ENCODE data around the gene PLAAT5. TPM values are rescaled to one million over a fixed set of nuclear protein-coding genes. Genes with fewer than 3 reads are reported as not detected.

PLAAT5 gene
- total and polyA plus RNA-seq, 2 of the 13 experiments (the other 11 are each of a cell fraction or from before 2014, with no cell fraction given), result not detected

- Histone ChIP-seq H3K4me3 (replicated peaks in 1 of 3; ENCODE audit: insufficient read depth in 1 of 3, low read depth in 2 of 3, low read length in 3 of 3) (no peak overlapping the region), H3K79me2 (ENCODE audit: insufficient read depth, low read length) (no peaks in the 10 kb centered on the region), H3K36me3 (replicated peaks in 1 of 2; ENCODE audit: control insufficient read depth in 1 of 2, insufficient read depth in 2 of 2, low read length in 2 of 2) (no peaks in the 10 kb centered on the region), H3K4me2 (ENCODE audit: low read depth, low read length) (no peak overlapping the region), H3K4me1 (ENCODE audit: insufficient read depth, low read length) (no peaks in the 10 kb centered on the region), H4K20me1 (ENCODE audit: insufficient read depth, low read length) (no peaks in the 10 kb centered on the region), H3K9ac (ENCODE audit: insufficient read depth, low read depth, low read length) (no peak overlapping the region), H3K27me3 (ENCODE audit: control insufficient read depth in 1 of 2, insufficient read depth in 2 of 2, low read length in 2 of 2) (0 out of 5 replicates have a peak, but pooled peaks cover 1 to 4% of the 10 kb centered on the region in 2 experiments), H3K9me3 (ENCODE audit: low read length) (no peaks in the 10 kb centered on the region), H2AFZ (ENCODE audit: low read length) (no peak overlapping the region), H3K27ac (ENCODE audit: extremely low read length, insufficient read depth, low read length) (no peak overlapping the region)
- in situ Hi-C loops (cut with HindIII; ENCODE audit: extremely low pct_ligation_motif_present, low pct_unique_long_range_greater_than_20kb), result no loop called here
- no peak for FAIRE-seq
- no TSS peak for BruUV-seq (replicated peaks)
- intact Hi-C loops (cut with micrococcal nuclease; ENCODE audit: unreplicated experiment), result no loop called here
- ChIA-PET CTCF (ENCODE audit: low intra/inter-chr PET ratio, low total read pairs) (no interaction called here), POLR2A (no interaction called here)
- TF ChIP-seq, protein P1, sequence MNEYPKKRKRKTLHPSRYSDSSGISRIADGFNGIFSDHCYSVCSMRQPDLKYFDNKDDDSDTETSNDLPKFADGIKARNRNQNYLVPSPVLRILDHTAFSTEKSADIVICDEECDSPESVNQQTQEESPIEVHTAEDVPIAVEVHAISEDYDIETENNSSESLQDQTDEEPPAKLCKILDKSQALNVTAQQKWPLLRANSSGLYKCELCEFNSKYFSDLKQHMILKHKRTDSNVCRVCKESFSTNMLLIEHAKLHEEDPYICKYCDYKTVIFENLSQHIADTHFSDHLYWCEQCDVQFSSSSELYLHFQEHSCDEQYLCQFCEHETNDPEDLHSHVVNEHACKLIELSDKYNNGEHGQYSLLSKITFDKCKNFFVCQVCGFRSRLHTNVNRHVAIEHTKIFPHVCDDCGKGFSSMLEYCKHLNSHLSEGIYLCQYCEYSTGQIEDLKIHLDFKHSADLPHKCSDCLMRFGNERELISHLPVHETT (CRISPR knock-in tag; conservative IDR thresholded peaks at IDR 0.05), result no peak
- TF ChIP-seq ZNF296 (CRISPR knock-in tag; conservative IDR thresholded peaks at IDR 0.05), result no peak
- TF ChIP-seq ZBTB43 (CRISPR knock-in tag; conservative IDR thresholded peaks at IDR 0.05), result no peak
- no peak for TF ChIP-seq ELF1 (CRISPR knock-in tag; IDR thresholded peaks at IDR 0.05)
- no peak for TF ChIP-seq ZNF768 (CRISPR knock-in tag; IDR thresholded peaks at IDR 0.05)
- no peak for TF ChIP-seq STAT5B (CRISPR knock-in tag; IDR thresholded peaks at IDR 0.05)
- no peak for TF ChIP-seq MAFF (IDR thresholded peaks at IDR 0.05; ENCODE audit: low read depth, low read length)
- no peak for TF ChIP-seq TBP (CRISPR knock-in tag; IDR thresholded peaks at IDR 0.05)
- TF ChIP-seq, protein P2, sequence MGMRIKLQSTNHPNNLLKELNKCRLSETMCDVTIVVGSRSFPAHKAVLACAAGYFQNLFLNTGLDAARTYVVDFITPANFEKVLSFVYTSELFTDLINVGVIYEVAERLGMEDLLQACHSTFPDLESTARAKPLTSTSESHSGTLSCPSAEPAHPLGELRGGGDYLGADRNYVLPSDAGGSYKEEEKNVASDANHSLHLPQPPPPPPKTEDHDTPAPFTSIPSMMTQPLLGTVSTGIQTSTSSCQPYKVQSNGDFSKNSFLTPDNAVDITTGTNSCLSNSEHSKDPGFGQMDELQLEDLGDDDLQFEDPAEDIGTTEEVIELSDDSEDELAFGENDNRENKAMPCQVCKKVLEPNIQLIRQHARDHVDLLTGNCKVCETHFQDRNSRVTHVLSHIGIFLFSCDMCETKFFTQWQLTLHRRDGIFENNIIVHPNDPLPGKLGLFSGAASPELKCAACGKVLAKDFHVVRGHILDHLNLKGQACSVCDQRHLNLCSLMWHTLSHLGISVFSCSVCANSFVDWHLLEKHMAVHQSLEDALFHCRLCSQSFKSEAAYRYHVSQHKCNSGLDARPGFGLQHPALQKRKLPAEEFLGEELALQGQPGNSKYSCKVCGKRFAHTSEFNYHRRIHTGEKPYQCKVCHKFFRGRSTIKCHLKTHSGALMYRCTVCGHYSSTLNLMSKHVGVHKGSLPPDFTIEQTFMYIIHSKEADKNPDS (CRISPR knock-in tag; IDR thresholded peaks at IDR 0.05), result no peak
- TF ChIP-seq FOXJ3 (CRISPR knock-in tag; IDR thresholded peaks at IDR 0.05; ENCODE audit: borderline replicate concordance), result no peak
- no peak for TF ChIP-seq ASH2L (IDR thresholded peaks at IDR 0.05; ENCODE audit: insufficient read length, low read depth, low read length)
- TF ChIP-seq, protein P3, sequence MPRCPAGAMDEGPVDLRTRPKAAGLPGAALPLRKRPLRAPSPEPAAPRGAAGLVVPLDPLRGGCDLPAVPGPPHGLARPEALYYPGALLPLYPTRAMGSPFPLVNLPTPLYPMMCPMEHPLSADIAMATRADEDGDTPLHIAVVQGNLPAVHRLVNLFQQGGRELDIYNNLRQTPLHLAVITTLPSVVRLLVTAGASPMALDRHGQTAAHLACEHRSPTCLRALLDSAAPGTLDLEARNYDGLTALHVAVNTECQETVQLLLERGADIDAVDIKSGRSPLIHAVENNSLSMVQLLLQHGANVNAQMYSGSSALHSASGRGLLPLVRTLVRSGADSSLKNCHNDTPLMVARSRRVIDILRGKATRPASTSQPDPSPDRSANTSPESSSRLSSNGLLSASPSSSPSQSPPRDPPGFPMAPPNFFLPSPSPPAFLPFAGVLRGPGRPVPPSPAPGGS (CRISPR knock-in tag; IDR thresholded peaks at IDR 0.05), result no peak
- TF ChIP-seq RFXAP (CRISPR knock-in tag; IDR thresholded peaks at IDR 0.05; ENCODE audit: borderline replicate concordance), result no peak
- no peak for DNase-seq (ENCODE audit: low spot score)
- ATAC-seq, result no peak
Observed at GRCh38 chr11:63462137-63462536, 28.8 kb downstream of the PLAAT5 start.

Data from HepG2 (cell line).